NCI-H146 treated with DMSO at 0.1 percent for 48 hours (cell line): ENCODE results near the gene PKN2.

ENCODE experiments used
- DNase-seq: peaks from one replicate; lab custom pipeline; 2025; ENCODE audit not compliant: unreplicated experiment; lab: John Stamatoyannopoulos, UW

The PKN2 gene

GRCh38 chr1:88731475-88732269, 47.6 kb downstream of the PKN2 start:
- no peak for DNase-seq

GRCh38 chr1:88735382-88735781, 51.3 kb downstream of the PKN2 start:
- no peak for DNase-seq

GRCh38 chr1:88735909-88736308, 51.8 kb downstream of the PKN2 start:
- no peak for DNase-seq

GRCh38 chr1:88736633-88737248, 52.7 kb downstream of the PKN2 start:
- DNase-seq: no peak

- no peak for DNase-seq
Observed at GRCh38 chr1:88737338-88737927, 53.4 kb downstream of the PKN2 start.

- DNase-seq: no peak
Observed at GRCh38 chr1:88740784-88741183, 56.7 kb downstream of the PKN2 start.

GRCh38 chr1:88741413-88741812, 57.3 kb downstream of the PKN2 start:
- no peak for DNase-seq

- no peak for DNase-seq
Observed at GRCh38 chr1:88742531-88742930, 58.5 kb downstream of the PKN2 start.

GRCh38 chr1:88744142-88744541, 60.1 kb downstream of the PKN2 start:
- no peak for DNase-seq

- no peak for DNase-seq
Observed at GRCh38 chr1:88746916-88747315, 62.8 kb downstream of the PKN2 start.

GRCh38 chr1:88751714-88752113, 67.6 kb downstream of the PKN2 start:
- DNase-seq: no peak

- DNase-seq: no peak
Observed at GRCh38 chr1:88753506-88753905, 69.4 kb downstream of the PKN2 start.

GRCh38 chr1:88763649-88764406, 79.8 kb downstream of the PKN2 start:
- DNase-seq: no peak

GRCh38 chr1:88768187-88768586, 84.1 kb downstream of the PKN2 start:
- no peak for DNase-seq

GRCh38 chr1:88768816-88769215, 84.7 kb downstream of the PKN2 start:
- DNase-seq: no peak

- no peak for DNase-seq
Observed at GRCh38 chr1:88773540-88774150, 89.6 kb downstream of the PKN2 start.

- DNase-seq: no peak
Observed at GRCh38 chr1:88774151-88774556, 90.1 kb downstream of the PKN2 start.

GRCh38 chr1:88777604-88778149, 93.6 kb downstream of the PKN2 start:
- no peak for DNase-seq

GRCh38 chr1:88779880-88780279, 95.8 kb downstream of the PKN2 start:
- DNase-seq: no peak

GRCh38 chr1:88780485-88780884, 96.4 kb downstream of the PKN2 start:
- no peak for DNase-seq

- no peak for DNase-seq
Observed at GRCh38 chr1:88783145-88783544, 99.1 kb downstream of the PKN2 start.
